HG03159 (cell line): Measurements from ENCODE around the gene CD180.

Experiments
- ATAC-seq: cut with Tn5 transposase; IDR thresholded peaks from one replicate; pipeline ENCODE4 v1.9.1; 2021; ENCODE audit warnings: mild to moderate bottlenecking, moderate library complexity; ENCODE audit not compliant: unreplicated experiment

The CD180 gene

GRCh38 chr5:67135381-67135984 lies 61.1 kb downstream of the CD180 start:
- ATAC-seq, result no peak

GRCh38 chr5:67133776-67134175 lies 62.8 kb downstream of the CD180 start:
- no peak for ATAC-seq

GRCh38 chr5:67133217-67133616 lies 63.4 kb downstream of the CD180 start:
- ATAC-seq, result no peak

- ATAC-seq, result no peak
Observed at GRCh38 chr5:67129768-67130167, 66.8 kb downstream of the CD180 start.
